ENCODE results near the gene GRPEL1. TPM values are rescaled to one million over a fixed set of nuclear protein-coding genes. Genes with fewer than 3 reads are reported as not detected.

The GRPEL1 gene
- polyA plus RNA-seq, 4 donors: 27.6 to 36.8 (median 31.3) TPM

GRCh38 chr4:7108660-7109059, 40.8 kb upstream of the GRPEL1 start:
- Histone ChIP-seq H3K27ac (ENCODE audit: low read depth in 1 of 3, low read length in 2 of 3) (no peak overlapping the region), H3K9me3 (ENCODE audit: control insufficient read depth in 2 of 2, insufficient read depth in 1 of 2, low read depth in 1 of 2, low read length in 1 of 2) (peaks cover 0 to 8% of the 10 kb centered on the region in 2 donors), H3K27me3 (ENCODE audit: control insufficient read depth in 3 of 3, insufficient read depth in 3 of 3, low read length in 3 of 3) (no peaks in the 10 kb centered on the region), H3K36me3 (ENCODE audit: control insufficient read depth in 3 of 3, insufficient read depth in 2 of 3, low read depth in 1 of 3, low read length in 3 of 3) (no peaks in the 10 kb centered on the region), H3K4me1 (ENCODE audit: control insufficient read depth in 3 of 3, insufficient read depth in 2 of 3, low read depth in 1 of 3, low read length in 2 of 3) (peaks cover 0 to 12% (median 0%) of the 10 kb centered on the region in 3 donors), H3K4me3 (ENCODE audit: low read depth in 1 of 3, low read length in 3 of 3) (no peak overlapping the region)
- FAIRE-seq (no peak), DNase-seq (no peak)
- 74 to 87% (median 82%) methylated on average over 6 of the region's 6 CpGs for WGBS, 3 donors

- Histone ChIP-seq H3K9me3 (ENCODE audit: control insufficient read depth in 2 of 2, insufficient read depth in 1 of 2, low read depth in 1 of 2, low read length in 1 of 2) (peaks cover 0 to 8% of the 10 kb centered on the region in 2 donors), H3K36me3 (ENCODE audit: control insufficient read depth in 3 of 3, insufficient read depth in 2 of 3, low read depth in 1 of 3, low read length in 3 of 3) (no peaks in the 10 kb centered on the region), H3K4me3 (ENCODE audit: low read depth in 1 of 3, low read length in 3 of 3) (no peak overlapping the region), H3K4me1 (ENCODE audit: control insufficient read depth in 3 of 3, insufficient read depth in 2 of 3, low read depth in 1 of 3, low read length in 2 of 3) (peaks cover 0 to 14% (median 0%) of the 10 kb centered on the region in 3 donors), H3K27me3 (ENCODE audit: control insufficient read depth in 3 of 3, insufficient read depth in 3 of 3, low read length in 3 of 3) (no peaks in the 10 kb centered on the region), H3K27ac (ENCODE audit: low read depth in 1 of 3, low read length in 2 of 3) (no peak overlapping the region)
- FAIRE-seq: no peak
- WGBS, 3 donors: 89 to 93% (median 91%) methylated on average over 22 to 23 of the region's 23 CpGs
- no peak for DNase-seq
These were observed 40.3 kb upstream of the GRPEL1 start for GRCh38 chr4:7108046-7108625.

GRCh38 chr4:7107166-7107905, 39.5 kb upstream of the GRPEL1 start:
- 85 to 86% (median 85%) methylated on average over 11 of the region's 11 CpGs for WGBS, 3 donors
- DNase-seq (no peak), FAIRE-seq (no peak)
- Histone ChIP-seq H3K36me3 (ENCODE audit: control insufficient read depth in 3 of 3, insufficient read depth in 2 of 3, low read depth in 1 of 3, low read length in 3 of 3) (no peaks in the 10 kb centered on the region), H3K27ac (ENCODE audit: low read depth in 1 of 3, low read length in 2 of 3) (no peak overlapping the region), H3K27me3 (ENCODE audit: control insufficient read depth in 3 of 3, insufficient read depth in 3 of 3, low read length in 3 of 3) (no peaks in the 10 kb centered on the region), H3K4me3 (ENCODE audit: low read depth in 1 of 3, low read length in 3 of 3) (no peak overlapping the region), H3K4me1 (ENCODE audit: control insufficient read depth in 3 of 3, insufficient read depth in 2 of 3, low read depth in 1 of 3, low read length in 2 of 3) (peaks cover 0 to 14% (median 3%) of the 10 kb centered on the region in 3 donors), H3K9me3 (ENCODE audit: control insufficient read depth in 2 of 2, insufficient read depth in 1 of 2, low read depth in 1 of 2, low read length in 1 of 2) (peaks cover 0 to 5% of the 10 kb centered on the region in 2 donors)

GRCh38 chr4:7105276-7105675, 37.4 kb upstream of the GRPEL1 start:
- Histone ChIP-seq H3K4me3 (ENCODE audit: low read depth in 1 of 3, low read length in 3 of 3) (no peak overlapping the region), H3K27me3 (ENCODE audit: control insufficient read depth in 3 of 3, insufficient read depth in 3 of 3, low read length in 3 of 3) (no peaks in the 10 kb centered on the region), H3K9me3 (ENCODE audit: control insufficient read depth in 2 of 2, insufficient read depth in 1 of 2, low read depth in 1 of 2, low read length in 1 of 2) (no peaks in the 10 kb centered on the region), H3K27ac (ENCODE audit: low read depth in 1 of 3, low read length in 2 of 3) (no peak overlapping the region), H3K4me1 (ENCODE audit: control insufficient read depth in 3 of 3, insufficient read depth in 2 of 3, low read depth in 1 of 3, low read length in 2 of 3) (peaks cover 0 to 18% (median 3%) of the 10 kb centered on the region in 3 donors), H3K36me3 (ENCODE audit: control insufficient read depth in 3 of 3, insufficient read depth in 2 of 3, low read depth in 1 of 3, low read length in 3 of 3) (no peaks in the 10 kb centered on the region)
- FAIRE-seq (no peak), DNase-seq (peak in 1 of 2 donors; percentile 9)
- WGBS, 3 donors: 64 to 65% (median 65%) methylated on average over 15 of the region's 15 CpGs

- Histone ChIP-seq H3K4me3 (ENCODE audit: low read depth in 1 of 3, low read length in 3 of 3) (no peak overlapping the region), H3K27ac (ENCODE audit: low read depth in 1 of 3, low read length in 2 of 3) (peak overlapping the region in 2 of 3 donors; percentile 96 to 97), H3K4me1 (ENCODE audit: control insufficient read depth in 3 of 3, insufficient read depth in 2 of 3, low read depth in 1 of 3, low read length in 2 of 3) (peaks cover 0 to 18% (median 3%) of the 10 kb centered on the region in 3 donors), H3K9me3 (ENCODE audit: control insufficient read depth in 2 of 2, insufficient read depth in 1 of 2, low read depth in 1 of 2, low read length in 1 of 2) (no peaks in the 10 kb centered on the region), H3K27me3 (ENCODE audit: control insufficient read depth in 3 of 3, insufficient read depth in 3 of 3, low read length in 3 of 3) (no peaks in the 10 kb centered on the region), H3K36me3 (ENCODE audit: control insufficient read depth in 3 of 3, insufficient read depth in 2 of 3, low read depth in 1 of 3, low read length in 3 of 3) (no peaks in the 10 kb centered on the region)
- FAIRE-seq: no peak
- 69 to 86% (median 78%) methylated on average over 7 of the region's 7 CpGs for WGBS, 3 donors
- no peak for DNase-seq
These were observed 36.6 kb upstream of the GRPEL1 start for GRCh38 chr4:7104366-7105031.

- 14 to 28% (median 22%) methylated on average over 20 to 21 of the region's 21 CpGs for WGBS, 3 donors
- H3K9me3 ChIP-seq (ENCODE audit: control insufficient read depth in 2 of 2, insufficient read depth in 1 of 2, low read depth in 1 of 2, low read length in 1 of 2): no peaks in the 10 kb centered on the region
- peak; percentile 97 to 98 for DNase-seq
- peaks cover 0 to 18% (median 3%) of the 10 kb centered on the region in 3 donors for H3K4me1 ChIP-seq (ENCODE audit: control insufficient read depth in 3 of 3, insufficient read depth in 2 of 3, low read depth in 1 of 3, low read length in 2 of 3)
- H3K27me3 ChIP-seq (ENCODE audit: control insufficient read depth in 3 of 3, insufficient read depth in 3 of 3, low read length in 3 of 3): no peaks in the 10 kb centered on the region
- H3K27ac ChIP-seq (ENCODE audit: low read depth in 1 of 3, low read length in 2 of 3): peak overlapping the region; percentile 90 to 97 (median 96)
- no peaks in the 10 kb centered on the region for H3K36me3 ChIP-seq (ENCODE audit: control insufficient read depth in 3 of 3, insufficient read depth in 2 of 3, low read depth in 1 of 3, low read length in 3 of 3)
- H3K4me3 ChIP-seq (ENCODE audit: low read depth in 1 of 3, low read length in 3 of 3): peak overlapping the region in 2 of 3 donors; percentile 78 to 92
- no peak for FAIRE-seq
These were observed 35.9 kb upstream of the GRPEL1 start for GRCh38 chr4:7103607-7104365.

GRCh38 chr4:7103031-7103606, 35.3 kb upstream of the GRPEL1 start:
- DNase-seq: peak; percentile 91 to 92
- no peaks in the 10 kb centered on the region for H3K27me3 ChIP-seq (ENCODE audit: control insufficient read depth in 3 of 3, insufficient read depth in 3 of 3, low read length in 3 of 3)

More at GRCh38 chr4:7103031-7103606, 35.3 kb upstream of the GRPEL1 start:
- FAIRE-seq: no peak
- 0 to 2% (median 1%) methylated on average over 33 to 35 of the region's 35 CpGs for WGBS, 3 donors
- Histone ChIP-seq H3K4me3 (ENCODE audit: low read depth in 1 of 3, low read length in 3 of 3) (peak overlapping the region; percentile 39 to 92 (median 78)), H3K9me3 (ENCODE audit: control insufficient read depth in 2 of 2, insufficient read depth in 1 of 2, low read depth in 1 of 2, low read length in 1 of 2) (no peaks in the 10 kb centered on the region), H3K36me3 (ENCODE audit: control insufficient read depth in 3 of 3, insufficient read depth in 2 of 3, low read depth in 1 of 3, low read length in 3 of 3) (no peaks in the 10 kb centered on the region), H3K27ac (ENCODE audit: low read depth in 1 of 3, low read length in 2 of 3) (peak overlapping the region; percentile 92 to 98 (median 97)), H3K4me1 (ENCODE audit: control insufficient read depth in 3 of 3, insufficient read depth in 2 of 3, low read depth in 1 of 3, low read length in 2 of 3) (peaks cover 0 to 18% (median 3%) of the 10 kb centered on the region in 3 donors)

All from small intestine (tissue), 7 donors.